ENCODE measurements around the gene LNPEP. TPM values are rescaled to one million over a fixed set of nuclear protein-coding genes. Genes with fewer than 3 reads are reported as not detected.

LNPEP gene
- total RNA-seq, 4 donors from 2014 or later, result 7.2 to 40.5 (median 34.8) TPM

DNA sequence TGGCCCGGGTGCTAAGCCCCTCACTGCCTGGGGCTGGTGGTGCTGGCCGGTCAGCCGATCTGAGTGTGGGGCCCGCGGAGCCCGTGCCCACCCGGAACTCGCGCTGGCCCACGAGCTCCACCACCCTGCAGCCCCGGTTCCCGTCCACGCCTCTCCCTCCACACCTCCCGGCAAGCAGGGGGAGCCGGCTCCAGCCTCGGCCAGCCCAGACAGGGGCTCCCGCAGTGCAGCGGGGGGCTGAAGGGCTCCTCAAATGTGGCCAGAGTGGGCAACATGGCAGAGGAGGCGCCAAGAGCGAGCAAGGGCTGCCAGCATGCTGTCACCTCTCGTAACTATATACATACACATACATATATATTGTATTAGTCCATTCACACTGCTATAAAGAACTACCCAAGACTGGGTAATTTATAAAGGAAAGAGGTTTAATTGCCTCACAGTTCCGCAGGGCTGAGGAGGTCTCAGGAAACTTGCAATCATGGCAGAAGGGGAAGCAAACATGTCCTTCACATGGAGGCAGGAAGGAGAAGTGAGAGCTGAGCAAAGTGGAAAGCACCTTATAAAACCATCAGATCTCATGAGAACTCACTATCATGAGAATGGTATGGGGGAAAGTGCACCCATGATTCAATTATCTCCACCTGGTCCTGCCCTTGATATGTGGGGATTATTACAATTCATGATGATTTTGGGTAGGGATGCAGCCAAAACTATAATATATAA lies 149.7 kb downstream of the LNPEP start:
- Histone ChIP-seq H3K4me3 (no peak overlapping the region), H3K9me3 (no peaks in the 10 kb centered on the region), H3K27ac (no peak overlapping the region), H3K4me1 (no peaks in the 10 kb centered on the region), H3K36me3 (no peaks in the 10 kb centered on the region), H3K27me3 (no peaks in the 10 kb centered on the region)
- WGBS, 2 donors (ENCODE audit: low coverage in 1 of 2), result 88 to 98% methylated on average over 4 to 15 of the region's 22 CpGs
- no peak for DNase-seq
- TF ChIP-seq, protein P1, sequence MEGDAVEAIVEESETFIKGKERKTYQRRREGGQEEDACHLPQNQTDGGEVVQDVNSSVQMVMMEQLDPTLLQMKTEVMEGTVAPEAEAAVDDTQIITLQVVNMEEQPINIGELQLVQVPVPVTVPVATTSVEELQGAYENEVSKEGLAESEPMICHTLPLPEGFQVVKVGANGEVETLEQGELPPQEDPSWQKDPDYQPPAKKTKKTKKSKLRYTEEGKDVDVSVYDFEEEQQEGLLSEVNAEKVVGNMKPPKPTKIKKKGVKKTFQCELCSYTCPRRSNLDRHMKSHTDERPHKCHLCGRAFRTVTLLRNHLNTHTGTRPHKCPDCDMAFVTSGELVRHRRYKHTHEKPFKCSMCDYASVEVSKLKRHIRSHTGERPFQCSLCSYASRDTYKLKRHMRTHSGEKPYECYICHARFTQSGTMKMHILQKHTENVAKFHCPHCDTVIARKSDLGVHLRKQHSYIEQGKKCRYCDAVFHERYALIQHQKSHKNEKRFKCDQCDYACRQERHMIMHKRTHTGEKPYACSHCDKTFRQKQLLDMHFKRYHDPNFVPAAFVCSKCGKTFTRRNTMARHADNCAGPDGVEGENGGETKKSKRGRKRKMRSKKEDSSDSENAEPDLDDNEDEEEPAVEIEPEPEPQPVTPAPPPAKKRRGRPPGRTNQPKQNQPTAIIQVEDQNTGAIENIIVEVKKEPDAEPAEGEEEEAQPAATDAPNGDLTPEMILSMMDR (IDR thresholded peaks at IDR 0.05), result no peak
- no peak for TF ChIP-seq POLR2A (IDR thresholded peaks at IDR 0.05)
- no peak for TF ChIP-seq EP300 (IDR thresholded peaks at IDR 0.05; ENCODE audit: low read depth)
- TF ChIP-seq POLR2AphosphoS5 (IDR thresholded peaks at IDR 0.05), result no peak
- intact Hi-C loops (cut with DNase I; ENCODE audit: low total_unique reads), result no loop called here
- in situ Hi-C loops (cut with MboI; ENCODE audit: low pct_ligation_motif_present in 1 of 4, low pct_unique_long_range_greater_than_20kb in 1 of 4, low sequenced_read_pairs in 3 of 4), result no loop called here

Small RNA genes within 50 kb of the gene (small RNA-seq; reads per million reads assigned to genes)
- gene RF00019, result 0 reads per million in 4 donors

Other genes starting within 250 kb of the LNPEP start
- 10 to 100 TPM; 22.7 to 93.9 (median 73.3) TPM for gene ERAP1, start 128.1 kb upstream of the LNPEP start, total RNA-seq
- gene ERAP2, start 59.6 kb upstream of the LNPEP start, total RNA-seq, result 10 to 100 TPM in 3 of 4 donors, 1 to 10 TPM in 1; 7.1 to 39.1 (median 33.1) TPM
- under 1 TPM in 2 of 4 donors, not detected in 2; 0.16 to 0.41 TPM for gene LIX1, start 206.5 kb downstream of the LNPEP start, total RNA-seq
- gene RIOK2, start 247.2 kb downstream of the LNPEP start, total RNA-seq, result 100 to 1,000 TPM in 1 of 4 donors, 10 to 100 TPM in 3; 19.3 to 119 (median 23.4) TPM